Measurements from ENCODE around the gene NEDD4L. TPM values are rescaled to one million over a fixed set of nuclear protein-coding genes. Genes with fewer than 3 reads are reported as not detected.

NEDD4L gene
- polyA plus RNA-seq, 1 of the 3 experiments (the other 2 are of a cell fraction), result 13.2 TPM

DNA sequence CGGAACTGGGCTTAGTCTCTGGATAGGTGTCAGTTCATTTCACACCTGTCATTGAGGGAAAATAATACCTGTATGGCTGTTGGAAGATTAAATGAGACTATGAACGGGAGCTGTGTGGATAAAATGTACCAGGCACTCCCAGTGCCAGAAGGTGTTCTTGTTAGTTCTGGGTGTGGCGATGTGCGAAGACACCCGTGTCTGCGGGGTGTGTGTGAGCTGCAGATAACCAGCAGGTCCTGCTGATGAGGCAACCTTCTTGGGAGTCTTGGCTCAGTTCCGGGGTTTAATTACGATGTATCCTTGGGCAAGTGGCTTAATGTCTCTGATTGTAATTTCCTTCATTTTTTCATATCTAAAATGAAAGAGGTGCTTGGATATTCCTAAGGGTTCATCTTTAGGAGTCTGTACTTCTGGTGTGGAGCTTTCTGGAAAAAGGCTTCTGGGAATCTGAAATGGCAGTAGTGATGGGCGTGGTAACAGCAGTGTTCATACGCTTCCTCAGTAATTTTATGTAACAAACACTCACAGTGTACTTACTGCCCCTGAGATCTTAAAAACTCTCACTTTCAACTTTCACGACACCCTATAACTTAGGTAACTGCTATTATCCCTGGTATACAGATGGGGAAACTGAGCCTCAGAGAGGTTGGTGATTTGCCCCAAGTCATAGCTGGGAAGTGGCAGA is 35.0 kb downstream of the NEDD4L start:
- Histone ChIP-seq H4K20me1 (ENCODE audit: insufficient read depth) (no peaks in the 10 kb centered on the region), H3K9ac (no peak overlapping the region), H3K9me2 (no peaks in the 10 kb centered on the region), H3F3A (replicated peaks; ENCODE audit: insufficient read depth) (no peaks in the 10 kb centered on the region), H2AFZ (ENCODE audit: low read depth) (no peak overlapping the region), H3K27ac (ENCODE audit: low read depth in 2 of 2, low read length in 1 of 2) (no peak overlapping the region), H3K36me3 (replicated peaks in 1 of 2; ENCODE audit: control insufficient read depth in 1 of 2, insufficient read depth in 2 of 2, low read length in 1 of 2) (no peaks in the 10 kb centered on the region), H3K79me2 (ENCODE audit: insufficient read depth) (no peaks in the 10 kb centered on the region), H3K4me3 (ENCODE audit: low read depth in 2 of 2, low read length in 1 of 2) (no peak overlapping the region), H3K4me1 (ENCODE audit: control insufficient read depth in 1 of 2, insufficient read depth in 2 of 2, low read depth in 1 of 2, low read length in 1 of 2) (no peaks in the 10 kb centered on the region), H3K27me3 (ENCODE audit: insufficient read depth) (no peaks in the 10 kb centered on the region), H3K9me3 (no peaks in the 10 kb centered on the region), H3K4me2 (no peak overlapping the region)
- TF ChIP-seq RXRA (IDR thresholded peaks at IDR 0.05; ENCODE audit: borderline replicate concordance, low read depth), result no peak
- no peak for TF ChIP-seq EZH2phosphoT487 (IDR thresholded peaks at IDR 0.05; ENCODE audit: borderline replicate concordance, low read depth)
- no peak for TF ChIP-seq MXI1 (IDR thresholded peaks at IDR 0.05; ENCODE audit: low read depth, low read length)
- no peak for TF ChIP-seq RCOR1 (IDR thresholded peaks at IDR 0.05; ENCODE audit: low read length)
- no peak for TF ChIP-seq GABPA (IDR thresholded peaks at IDR 0.05; ENCODE audit: low read depth)
- TF ChIP-seq TEAD4 (IDR thresholded peaks at IDR 0.05; ENCODE audit: borderline replicate concordance, insufficient read depth), result no peak
- TF ChIP-seq MAX (IDR thresholded peaks at IDR 0.05; ENCODE audit: low read depth), result no peak
- TF ChIP-seq JUND (IDR thresholded peaks at IDR 0.05), result no peak
- no peak for TF ChIP-seq POLR2AphosphoS5 (IDR thresholded peaks at IDR 0.05; ENCODE audit: low read depth, low read length)
- no peak for TF ChIP-seq CHD2 (IDR thresholded peaks at IDR 0.05; ENCODE audit: low read length, partially characterized antibody)
- TF ChIP-seq EP300 (IDR thresholded peaks at IDR 0.05; ENCODE audit: borderline replicate concordance in 1 of 2, low read depth in 1 of 2, low read length in 1 of 2), result no peak
- TF ChIP-seq, protein P1, sequence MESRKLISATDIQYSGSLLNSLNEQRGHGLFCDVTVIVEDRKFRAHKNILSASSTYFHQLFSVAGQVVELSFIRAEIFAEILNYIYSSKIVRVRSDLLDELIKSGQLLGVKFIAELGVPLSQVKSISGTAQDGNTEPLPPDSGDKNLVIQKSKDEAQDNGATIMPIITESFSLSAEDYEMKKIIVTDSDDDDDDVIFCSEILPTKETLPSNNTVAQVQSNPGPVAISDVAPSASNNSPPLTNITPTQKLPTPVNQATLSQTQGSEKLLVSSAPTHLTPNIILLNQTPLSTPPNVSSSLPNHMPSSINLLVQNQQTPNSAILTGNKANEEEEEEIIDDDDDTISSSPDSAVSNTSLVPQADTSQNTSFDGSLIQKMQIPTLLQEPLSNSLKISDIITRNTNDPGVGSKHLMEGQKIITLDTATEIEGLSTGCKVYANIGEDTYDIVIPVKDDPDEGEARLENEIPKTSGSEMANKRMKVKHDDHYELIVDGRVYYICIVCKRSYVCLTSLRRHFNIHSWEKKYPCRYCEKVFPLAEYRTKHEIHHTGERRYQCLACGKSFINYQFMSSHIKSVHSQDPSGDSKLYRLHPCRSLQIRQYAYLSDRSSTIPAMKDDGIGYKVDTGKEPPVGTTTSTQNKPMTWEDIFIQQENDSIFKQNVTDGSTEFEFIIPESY (IDR thresholded peaks at IDR 0.05; ENCODE audit: borderline replicate concordance, low read depth), result no peak
- WGBS (ENCODE audit: low lambda C conversion rate), result 90% methylated on average over 11 of the region's 11 CpGs
- ChIA-PET POLR2A (no interaction called here), CTCF (interaction anchor here (0.9 to 1.8 kb wide), 2 partner anchors 35 to 40 kb away, joined by 3 to 5 read pairs; partner anchors contain the start of gene NEDD4L)
- DNase-seq, result no peak

GRCh38 chr18:58080451-58080850 is 36.4 kb downstream of the NEDD4L start:
- Histone ChIP-seq H3K4me3 (ENCODE audit: low read depth in 2 of 2, low read length in 1 of 2) (no peak overlapping the region), H2AFZ (ENCODE audit: low read depth) (no peak overlapping the region), H3K27me3 (ENCODE audit: insufficient read depth) (no peaks in the 10 kb centered on the region), H3K27ac (ENCODE audit: low read depth in 2 of 2, low read length in 1 of 2) (no peak overlapping the region), H3K4me1 (ENCODE audit: control insufficient read depth in 1 of 2, insufficient read depth in 2 of 2, low read depth in 1 of 2, low read length in 1 of 2) (no peaks in the 10 kb centered on the region), H3K36me3 (replicated peaks in 1 of 2; ENCODE audit: control insufficient read depth in 1 of 2, insufficient read depth in 2 of 2, low read length in 1 of 2) (no peaks in the 10 kb centered on the region), H3K79me2 (ENCODE audit: insufficient read depth) (no peaks in the 10 kb centered on the region), H3K9me2 (no peaks in the 10 kb centered on the region), H3K4me2 (no peak overlapping the region), H4K20me1 (ENCODE audit: insufficient read depth) (no peaks in the 10 kb centered on the region), H3K9me3 (no peaks in the 10 kb centered on the region), H3K9ac (no peak overlapping the region), H3F3A (replicated peaks; ENCODE audit: insufficient read depth) (no peaks in the 10 kb centered on the region)
- 92% methylated on average over 3 of the region's 3 CpGs for WGBS (ENCODE audit: low lambda C conversion rate)
- CTCF ChIA-PET, result interaction anchor here (0.9 to 1.4 kb wide), 2 partner anchors 28 to 41 kb away, joined by 4 to 5 read pairs; no protein-coding TSS in a partner anchor
- POLR2A ChIA-PET, result no interaction called here
- no peak for DNase-seq
- TF ChIP-seq JUND (IDR thresholded peaks at IDR 0.05) (no peak), GATA2 (CRISPR knock-in tag; IDR thresholded peaks at IDR 0.05) (no peak), PBX3 (IDR thresholded peaks at IDR 0.05) (no peak), FOSL2 (IDR thresholded peaks at IDR 0.05; ENCODE audit: borderline replicate concordance, low read depth) (no peak), FOXJ3 (CRISPR knock-in tag; IDR thresholded peaks at IDR 0.05) (no peak), MAX (IDR thresholded peaks at IDR 0.05; ENCODE audit: low read depth) (no peak), YY1 (IDR thresholded peaks at IDR 0.05; ENCODE audit: low read depth) (no peak)
- TF ChIP-seq, protein P2, sequence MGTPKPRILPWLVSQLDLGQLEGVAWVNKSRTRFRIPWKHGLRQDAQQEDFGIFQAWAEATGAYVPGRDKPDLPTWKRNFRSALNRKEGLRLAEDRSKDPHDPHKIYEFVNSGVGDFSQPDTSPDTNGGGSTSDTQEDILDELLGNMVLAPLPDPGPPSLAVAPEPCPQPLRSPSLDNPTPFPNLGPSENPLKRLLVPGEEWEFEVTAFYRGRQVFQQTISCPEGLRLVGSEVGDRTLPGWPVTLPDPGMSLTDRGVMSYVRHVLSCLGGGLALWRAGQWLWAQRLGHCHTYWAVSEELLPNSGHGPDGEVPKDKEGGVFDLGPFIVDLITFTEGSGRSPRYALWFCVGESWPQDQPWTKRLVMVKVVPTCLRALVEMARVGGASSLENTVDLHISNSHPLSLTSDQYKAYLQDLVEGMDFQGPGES (IDR thresholded peaks at IDR 0.05; ENCODE audit: low read depth, low read length), result no peak
- TF ChIP-seq, protein P3, sequence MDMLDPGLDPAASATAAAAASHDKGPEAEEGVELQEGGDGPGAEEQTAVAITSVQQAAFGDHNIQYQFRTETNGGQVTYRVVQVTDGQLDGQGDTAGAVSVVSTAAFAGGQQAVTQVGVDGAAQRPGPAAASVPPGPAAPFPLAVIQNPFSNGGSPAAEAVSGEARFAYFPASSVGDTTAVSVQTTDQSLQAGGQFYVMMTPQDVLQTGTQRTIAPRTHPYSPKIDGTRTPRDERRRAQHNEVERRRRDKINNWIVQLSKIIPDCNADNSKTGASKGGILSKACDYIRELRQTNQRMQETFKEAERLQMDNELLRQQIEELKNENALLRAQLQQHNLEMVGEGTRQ (IDR thresholded peaks at IDR 0.05; ENCODE audit: borderline replicate concordance, low read depth, low read length), result no peak

All from SK-N-SH (cell line).